Central memory CD8-positive, alpha-beta T cell (primary cell): ENCODE results near the gene AGXT.
A peak's percentile ranks its signal among the peaks of the same experiment; 100 is the strongest.

Experiments
- ATAC-seq: fragments of 150-1000 bp; cut with Tn5 transposase; replicated peaks from 2 replicates; pipeline ENCODE4 v1.10.0; 2022; ENCODE audit warnings: mild to moderate bottlenecking, moderate FRiP score, moderate number of reproducible peaks; ENCODE audit not compliant: poor library complexity, severe bottlenecking; ENCODE audit errors: extremely low read depth
- DNase-seq, 2 donors: peaks; one replicate each; pipeline ENCODE4 v3.0.0; 2021; ENCODE audit warnings: low spot score in 2 of 2
- H3K27ac Mint-ChIP-seq: one replicate; pipeline ENCODE4 v1.8.0; 2022; ENCODE audit warnings: low read depth, mild to moderate bottlenecking, moderate library complexity, mixed read lengths
- H3K27me3 Mint-ChIP-seq: one replicate; pipeline ENCODE4 v1.8.0; 2022; ENCODE audit warnings: mixed read lengths
- H3K36me3 Mint-ChIP-seq: one replicate; pipeline ENCODE4 v1.8.0; 2022; ENCODE audit warnings: mild to moderate bottlenecking, moderate library complexity, mixed read lengths; ENCODE audit not compliant: insufficient read depth
- H3K4me1 Mint-ChIP-seq: one replicate; pipeline ENCODE4 v1.8.0; 2022; ENCODE audit warnings: mixed read lengths
- H3K4me3 Mint-ChIP-seq: one replicate; pipeline ENCODE4 v1.8.0; 2022; ENCODE audit warnings: mild to moderate bottlenecking, moderate library complexity, mixed read lengths
- H3K9me3 Mint-ChIP-seq: one replicate; pipeline ENCODE4 v1.8.0; 2022; ENCODE audit warnings: mixed read lengths

AGXT gene

GRCh38 chr2:240848900-240849680 is 19.5 kb upstream of the AGXT start:
- H3K27ac Mint-ChIP-seq: no peak overlapping the region
- H3K4me1 Mint-ChIP-seq: no peaks in the 10 kb centered on the region
- DNase-seq (no peak), ATAC-seq (no peak)
- H3K9me3 Mint-ChIP-seq: peaks cover 2% of the 10 kb centered on the region
- H3K4me3 Mint-ChIP-seq: no peak overlapping the region
- H3K36me3 Mint-ChIP-seq: peaks cover 1% of the 10 kb centered on the region
- peaks cover 9% of the 10 kb centered on the region for H3K27me3 Mint-ChIP-seq

- DNase-seq: no peak
- Mint-ChIP-seq H3K9me3 (peaks cover 6% of the 10 kb centered on the region), H3K27me3 (peaks cover 9% of the 10 kb centered on the region), H3K4me3 (no peak overlapping the region), H3K27ac (no peak overlapping the region), H3K4me1 (no peaks in the 10 kb centered on the region), H3K36me3 (peaks cover 1% of the 10 kb centered on the region)
- ATAC-seq: no peak
Observed at GRCh38 chr2:240850026-240850425, 18.6 kb upstream of the AGXT start.

GRCh38 chr2:240850756-240851077 is 17.9 kb upstream of the AGXT start:
- no peaks in the 10 kb centered on the region for H3K4me1 Mint-ChIP-seq
- no peak overlapping the region for H3K4me3 Mint-ChIP-seq
- no peak for DNase-seq
- H3K27me3 Mint-ChIP-seq: peaks cover 9% of the 10 kb centered on the region
- no peak overlapping the region for H3K27ac Mint-ChIP-seq
- peaks cover 6% of the 10 kb centered on the region for H3K9me3 Mint-ChIP-seq
- peaks cover 1% of the 10 kb centered on the region for H3K36me3 Mint-ChIP-seq
- no peak for ATAC-seq

- DNase-seq (peak; percentile 64 to 79), ATAC-seq (peak; percentile 80)
- Mint-ChIP-seq H3K27me3 (peaks cover 9% of the 10 kb centered on the region), H3K4me1 (no peaks in the 10 kb centered on the region), H3K36me3 (peaks cover 1% of the 10 kb centered on the region), H3K27ac (no peak overlapping the region), H3K4me3 (no peak overlapping the region), H3K9me3 (peaks cover 6% of the 10 kb centered on the region)
Observed at GRCh38 chr2:240851078-240851991, 17.3 kb upstream of the AGXT start.

GRCh38 chr2:240852671-240853314 is 15.8 kb upstream of the AGXT start:
- no peaks in the 10 kb centered on the region for H3K4me1 Mint-ChIP-seq
- no peak overlapping the region for H3K4me3 Mint-ChIP-seq
- peaks cover 6% of the 10 kb centered on the region for H3K9me3 Mint-ChIP-seq
- H3K27ac Mint-ChIP-seq: no peak overlapping the region
- H3K36me3 Mint-ChIP-seq: peaks cover 1% of the 10 kb centered on the region
- H3K27me3 Mint-ChIP-seq: peaks cover 9% of the 10 kb centered on the region
- ATAC-seq: no peak
- no peak for DNase-seq

- peaks cover 6% of the 10 kb centered on the region for H3K9me3 Mint-ChIP-seq
- H3K27me3 Mint-ChIP-seq: peaks cover 9% of the 10 kb centered on the region
- H3K27ac Mint-ChIP-seq: no peak overlapping the region
- no peak overlapping the region for H3K4me3 Mint-ChIP-seq
- ATAC-seq (no peak), DNase-seq (no peak)
- H3K4me1 Mint-ChIP-seq: no peaks in the 10 kb centered on the region
- no peaks in the 10 kb centered on the region for H3K36me3 Mint-ChIP-seq
Observed at GRCh38 chr2:240855670-240856069, 13.0 kb upstream of the AGXT start.

- H3K27ac Mint-ChIP-seq: no peak overlapping the region
- ATAC-seq: no peak
- peaks cover 6% of the 10 kb centered on the region for H3K9me3 Mint-ChIP-seq
- no peak for DNase-seq
- H3K4me1 Mint-ChIP-seq: no peaks in the 10 kb centered on the region
- H3K4me3 Mint-ChIP-seq: no peak overlapping the region
- no peaks in the 10 kb centered on the region for H3K36me3 Mint-ChIP-seq
- H3K27me3 Mint-ChIP-seq: peaks cover 9% of the 10 kb centered on the region
Observed at GRCh38 chr2:240856151-240856980, 12.3 kb upstream of the AGXT start.

- H3K9me3 Mint-ChIP-seq: peaks cover 6% of the 10 kb centered on the region
- H3K36me3 Mint-ChIP-seq: no peaks in the 10 kb centered on the region
- H3K27me3 Mint-ChIP-seq: peaks cover 5% of the 10 kb centered on the region
- DNase-seq (no peak), ATAC-seq (no peak)
- no peaks in the 10 kb centered on the region for H3K4me1 Mint-ChIP-seq
- H3K4me3 Mint-ChIP-seq: no peak overlapping the region
- no peak overlapping the region for H3K27ac Mint-ChIP-seq
Observed at GRCh38 chr2:240857039-240858008, 11.3 kb upstream of the AGXT start.

GRCh38 chr2:240858321-240858720 is 10.3 kb upstream of the AGXT start:
- ATAC-seq (no peak), DNase-seq (no peak)
- no peak overlapping the region for H3K27ac Mint-ChIP-seq
- no peaks in the 10 kb centered on the region for H3K36me3 Mint-ChIP-seq
- no peaks in the 10 kb centered on the region for H3K4me1 Mint-ChIP-seq
- no peak overlapping the region for H3K4me3 Mint-ChIP-seq
- H3K9me3 Mint-ChIP-seq: peaks cover 6% of the 10 kb centered on the region
- H3K27me3 Mint-ChIP-seq: peaks cover under 1% of the 10 kb centered on the region

- Mint-ChIP-seq H3K36me3 (no peaks in the 10 kb centered on the region), H3K27ac (no peak overlapping the region), H3K9me3 (peaks cover 6% of the 10 kb centered on the region), H3K27me3 (peaks cover 6% of the 10 kb centered on the region), H3K4me3 (no peak overlapping the region), H3K4me1 (no peaks in the 10 kb centered on the region)
- DNase-seq (no peak), ATAC-seq (no peak)
Observed at GRCh38 chr2:240858871-240859270, 9.8 kb upstream of the AGXT start.

GRCh38 chr2:240861547-240861946 is 7.1 kb upstream of the AGXT start:
- Mint-ChIP-seq H3K27me3 (peaks cover 19% of the 10 kb centered on the region), H3K4me1 (no peaks in the 10 kb centered on the region), H3K4me3 (no peak overlapping the region), H3K36me3 (no peaks in the 10 kb centered on the region), H3K9me3 (no peaks in the 10 kb centered on the region), H3K27ac (no peak overlapping the region)
- DNase-seq (no peak), ATAC-seq (no peak)
